HT-29 (cell line): Measurements from ENCODE around the gene TPSB2. TPM values are rescaled to one million over a fixed set of nuclear protein-coding genes. Genes with fewer than 3 reads are reported as not detected.

Experiments used
- DNase-seq: peaks from one replicate; pipeline ENCODE4 v3.0.0-alpha.2; 2015; ENCODE audit warnings: low spot score
- total RNA-seq: library from RNA; depleted of rRNA; stranded (reverse); fragments of >200 nt; shearing (Covaris generic); gene quantifications from 2 replicates; pipeline ENCODE4 v1.2.3, GENCODE V29; 2014; rRNA removed

Gene TPSB2
- total RNA-seq, 1 experiment from 2014 or later: not detected

DNA sequence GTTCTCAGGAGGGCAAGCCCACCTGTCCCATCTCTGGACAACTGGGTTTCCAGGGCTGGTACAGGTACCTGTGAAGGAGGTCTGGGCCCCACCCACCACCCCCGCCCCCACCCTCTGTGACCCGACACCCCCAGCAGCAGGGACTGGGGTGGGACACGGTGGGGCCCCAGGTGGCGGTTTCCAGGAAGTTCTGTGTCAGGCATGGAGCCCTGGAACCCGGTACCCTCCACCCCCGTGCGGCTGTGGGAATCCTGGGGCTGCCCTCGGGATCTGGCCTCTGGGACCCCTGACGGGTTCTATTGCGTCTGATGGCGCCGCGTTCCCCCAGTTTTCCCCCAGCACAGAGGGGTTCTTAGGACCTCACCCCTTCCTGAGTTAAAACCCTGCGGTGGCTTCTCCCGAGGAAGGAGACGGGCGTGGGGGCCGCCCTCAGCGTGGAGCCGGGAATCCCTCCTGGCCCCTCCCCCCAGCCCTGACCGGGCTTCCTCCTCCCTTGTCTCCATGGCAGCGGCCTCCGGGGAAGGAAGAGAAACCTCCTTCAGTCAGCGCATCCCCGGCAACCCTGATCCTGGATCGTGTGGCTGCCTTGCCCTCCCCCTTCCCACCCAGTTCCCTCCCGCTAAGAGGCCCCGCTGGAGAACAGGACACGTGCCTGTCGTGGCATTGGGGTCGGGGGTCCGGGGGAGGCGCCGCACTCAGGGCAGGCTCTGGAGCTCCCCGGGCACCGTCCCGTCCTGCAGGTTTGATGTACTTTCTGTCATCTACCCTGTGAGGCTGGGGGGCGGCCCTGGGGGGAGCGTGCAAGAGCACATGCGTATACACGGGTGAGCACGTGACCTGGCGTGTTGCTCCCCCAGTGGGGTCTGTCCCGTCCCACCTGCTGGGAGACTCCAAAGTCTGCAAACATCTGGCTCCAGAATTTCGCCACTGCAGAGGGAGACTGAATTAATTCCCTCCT lies 46.8 kb downstream of the TPSB2 start:
- no peak for DNase-seq

DNA sequence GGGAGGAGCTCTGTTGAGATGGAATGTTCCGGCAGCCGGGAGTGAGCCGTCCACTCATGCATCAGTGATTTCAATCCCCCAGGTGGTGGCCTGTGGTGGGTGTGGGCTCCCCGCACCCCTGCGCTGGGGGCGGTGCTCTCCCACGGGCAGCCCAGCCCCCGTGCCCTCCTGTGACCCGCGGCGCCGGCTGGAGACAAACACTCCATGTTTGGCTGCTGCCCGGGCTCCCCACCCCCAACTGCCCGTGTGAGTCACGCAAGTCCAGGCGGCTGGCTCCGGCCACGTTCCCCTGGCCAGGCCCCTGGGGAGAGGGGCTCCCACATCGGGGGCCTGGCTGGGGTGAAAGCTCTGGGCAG lies 47.7 kb downstream of the TPSB2 start:
- DNase-seq: no peak

GRCh38 chr16:1181404-1182315 lies 48.3 kb downstream of the TPSB2 start:
- DNase-seq: no peak

GRCh38 chr16:1180549-1181403 lies 49.2 kb downstream of the TPSB2 start:
- DNase-seq: no peak

Other genes starting within 250 kb of the TPSB2 start
- 0.08 and 0.61 TPM in 2 replicates for gene SOX8, start 248.4 kb downstream of the TPSB2 start, total RNA-seq
- gene SSTR5, start 157.4 kb downstream of the TPSB2 start, total RNA-seq: 1.6 and 5.1 TPM in 2 replicates
- gene C1QTNF8, start 133.9 kb downstream of the TPSB2 start, total RNA-seq: 0.10 TPM in 1 of 2 replicates, not detected in the other
- gene CACNA1H, start 77.1 kb downstream of the TPSB2 start, total RNA-seq: 0.56 and 0.65 TPM in 2 replicates
- gene TPSG1, start 4.9 kb downstream of the TPSB2 start, total RNA-seq: 0.31 TPM in 1 of 2 replicates, not detected in the other
- not detected in 2 replicates for gene TPSAB1, start 10.5 kb upstream of the TPSB2 start, total RNA-seq
- gene TPSD1, start 25.9 kb upstream of the TPSB2 start, total RNA-seq: not detected in 2 replicates
- 90.1 and 116 TPM in 2 replicates for gene UBE2I, start 79.5 kb upstream of the TPSB2 start, total RNA-seq
- 8.2 and 14.1 TPM in 2 replicates for gene BAIAP3, start 103.5 kb upstream of the TPSB2 start, total RNA-seq
- 155 and 181 TPM in 2 replicates for gene TSR3, start 121.7 kb upstream of the TPSB2 start, total RNA-seq
- gene GNPTG, start 121.7 kb upstream of the TPSB2 start, total RNA-seq: 46.6 and 50.9 TPM in 2 replicates
- 29.1 and 32.0 TPM in 2 replicates for gene UNKL, start 184.5 kb upstream of the TPSB2 start, total RNA-seq
- gene UQCC4, start 190.6 kb upstream of the TPSB2 start, total RNA-seq: 50.9 and 58.1 TPM in 2 replicates
- gene PERCC1, start 200.9 kb upstream of the TPSB2 start, total RNA-seq: 0.10 TPM in 1 of 2 replicates, not detected in the other
- gene CCDC154, start 214.4 kb upstream of the TPSB2 start, total RNA-seq: not detected in 2 replicates
- 121 and 151 TPM in 2 replicates for gene CLCN7, start 244.8 kb upstream of the TPSB2 start, total RNA-seq